Activated CD4-positive, alpha-beta T cell treated with anti-CD3 and anti-CD28 coated beads, Interleukin-2, Interleukin-6, amounts not matched to agents 100 ng/mL and 50 ng/mL, durations not matched to agents 16 hours and 8 hours (primary cell): ENCODE results near the gene PIF1.

Experiments
- DNase-seq: peaks from one replicate; pipeline ENCODE4 v3.0.0-alpha.2; 2020

The PIF1 gene

GRCh38 chr15:64774629-64775493, 50.6 kb downstream of the PIF1 start:
- peak; percentile 8 for DNase-seq

DNA sequence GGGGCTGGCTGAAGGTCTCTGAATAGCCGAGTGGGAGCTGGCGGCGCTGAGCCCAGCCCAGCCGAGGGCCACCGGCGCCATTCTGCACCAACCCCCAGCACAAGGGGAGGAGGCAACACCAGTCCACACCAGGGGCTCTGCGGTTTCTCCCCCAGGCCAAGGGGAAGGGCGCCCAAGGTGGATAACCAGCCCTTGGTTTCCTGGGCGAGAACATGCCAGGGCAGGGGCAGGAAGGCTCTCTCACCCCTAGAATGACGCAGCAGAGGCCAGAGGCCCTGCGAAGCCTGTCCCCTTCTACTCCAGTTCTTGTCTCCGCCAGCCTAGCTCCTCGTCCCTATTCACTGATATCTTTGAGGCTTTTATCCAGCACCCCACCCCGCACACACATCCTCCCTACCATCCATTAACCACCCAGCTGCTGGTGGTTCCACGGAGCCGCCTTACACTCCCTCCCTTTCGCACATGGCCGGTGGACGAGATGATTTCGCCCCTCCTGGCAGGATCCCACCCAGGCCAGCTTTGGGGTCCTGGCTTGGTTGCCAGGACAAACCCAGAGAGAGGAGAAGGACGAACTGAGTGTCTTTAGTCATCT, 51.3 kb downstream of the PIF1 start:
- no peak for DNase-seq

GRCh38 chr15:64773606-64774005, 51.8 kb downstream of the PIF1 start:
- DNase-seq, result no peak

DNA sequence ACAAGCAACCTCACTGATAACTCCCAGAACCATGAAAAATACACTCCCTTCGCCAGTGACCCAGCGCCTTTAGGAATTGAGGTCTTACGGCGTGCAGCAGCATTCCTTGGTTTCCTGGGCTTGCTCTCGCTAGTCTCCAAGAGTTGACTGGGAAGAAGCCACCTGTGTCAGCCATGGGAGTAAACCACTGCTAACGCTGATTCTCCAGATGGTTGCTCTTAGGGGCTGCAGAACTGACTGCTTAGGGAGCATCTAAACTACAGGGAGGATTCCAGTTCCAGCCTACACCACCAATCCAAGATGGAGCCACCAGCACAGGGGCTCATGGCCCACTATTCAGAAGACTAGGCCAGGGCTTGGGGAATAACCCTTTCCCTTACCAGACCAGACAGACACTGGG, 52.5 kb downstream of the PIF1 start:
- DNase-seq, result no peak

- DNase-seq, result no peak
Measured at GRCh38 chr15:64772488-64772887, 53.0 kb downstream of the PIF1 start.

- DNase-seq, result no peak
Measured at GRCh38 chr15:64770626-64771025, 54.8 kb downstream of the PIF1 start.

DNA sequence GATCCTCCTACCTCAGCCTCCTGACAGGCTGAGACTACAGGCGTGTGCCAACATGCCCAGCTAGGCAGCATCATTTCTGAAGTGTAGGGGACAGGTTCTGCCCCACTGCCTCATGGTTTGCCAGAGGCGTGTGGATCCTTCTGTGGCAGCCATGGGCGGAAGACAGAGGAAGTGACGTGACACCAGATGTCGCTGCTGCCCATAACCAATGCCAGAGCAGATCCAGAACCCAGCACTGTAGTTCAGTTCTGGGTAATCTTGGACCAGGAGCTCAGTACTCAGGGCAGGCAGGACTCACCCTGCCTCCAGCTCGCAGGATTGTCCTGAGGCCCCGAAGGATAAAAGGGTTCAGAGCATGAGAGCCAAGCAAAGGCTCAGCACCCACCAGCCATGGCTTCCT, 58.2 kb downstream of the PIF1 start:
- no peak for DNase-seq

- DNase-seq, result no peak
Measured at GRCh38 chr15:64766058-64766457, 59.4 kb downstream of the PIF1 start.
